Ovary (tissue), 9 donors: ENCODE measurements around the gene OR2T34. TPM values are rescaled to one million over a fixed set of nuclear protein-coding genes. Genes with fewer than 3 reads are reported as not detected.
"Not testable (repeated sequence)": the region's sequence is repeated elsewhere in the genome, so short reads cannot be mapped to it uniquely, and the experiment has no call there.

Source experiments
- DNase-seq, 5 donors: peaks; one replicate each; pipeline ENCODE4 v3.0.0-alpha.2; 2019 to 2020
- H3K27ac ChIP-seq, 2 donors: fragments of 200-600 bp; one replicate each; pipeline versions ENCODE4 v1.5.1 to v1.8.0; 2019 to 2022
- H3K27me3 ChIP-seq: fragments of 200-600 bp; one replicate; pipeline ENCODE4 v1.8.0; 2022
- H3K36me3 ChIP-seq: fragments of 200-600 bp; sonication (generic); one replicate; pipeline ENCODE4 v1.5.1; 2019
- H3K4me1 ChIP-seq: one replicate; pipeline ENCODE4 v1.8.1; 2013; ENCODE audit warnings: mild to moderate bottlenecking, moderate library complexity; ENCODE audit not compliant: insufficient read depth
- H3K4me3 ChIP-seq: fragments of 200-600 bp; sonication (generic); one replicate; pipeline ENCODE4 v1.5.1; 2017
- H3K9me3 ChIP-seq, 2 donors: fragments of 200-600 bp in 1 of 2; sonication (generic) in 1 of 2; one replicate each; pipeline versions ENCODE4 v1.5.1 to v1.8.1; 2013 to 2019; ENCODE audit warnings: mild to moderate bottlenecking in 1 of 2, moderate library complexity in 1 of 2
- CTCF ChIP-seq, 3 donors: fragments of 450-650 bp in 2 of 3; fragments of 200-600 bp in 1 of 3; IDR thresholded peaks; one replicate each; pipeline versions ENCODE4 v1.5.1 to v1.8.0; 2016 to 2022; ENCODE audit warnings: antibody characterized with exemption in 3 of 3, mild to moderate bottlenecking in 1 of 3
- EP300 ChIP-seq: sonication (generic); formaldehyde crosslinking; IDR thresholded peaks from one replicate; pipeline ENCODE4 v1.6.1; 2017; ENCODE audit warnings: antibody characterized with exemption
- POLR2A ChIP-seq: fragments of 450-650 bp; IDR thresholded peaks from one replicate; pipeline ENCODE4 v1.6.1; 2017; ENCODE audit warnings: antibody characterized with exemption, mild to moderate bottlenecking, moderate library complexity
- WGBS, 3 donors: extraction: QIAGEN DNeasy Blood & Tissue Kit in 1 of 3; methylation state at CpG; one replicate each; pipeline versions ENCODE4 v1.1.5 to v1.1.7; 2013 to 2017; 5-methylcytosine and 5-hydroxymethylcytosine counted together
- intact Hi-C, 4 donors: fragments of 100-400 bp; cut with DNase I; formaldehyde crosslinking; loops; one replicate each; pipeline versions ENCODE4 v1.11.0 to v1.15.1; 2022 to 2023
- polyA plus RNA-seq, 2 donors: library from polyadenylated mRNA; stranded (reverse); fragments of 200-250 nt in 1 of 2; fragments of 350-450 nt in 1 of 2; fragmentation: Illumina TruSeq in 1 of 2; extraction: RNeasy Lipid Tissue Mini Kit (QIAGEN cat#74804) in 1 of 2; gene quantifications; one replicate each; pipeline ENCODE4 v1.2.3, GENCODE V29; 2013 to 2014
- total RNA-seq, 7 donors: library from RNA; depleted of rRNA in 2 of 7; stranded (reverse); fragments of >200 nt in 2 of 7; fragmentation: NEBNext Ultra II Directional in 3 of 7; extraction: Animal tissue kit (Norgen Biotek cat#: 25700) in 3 of 7; gene quantifications; one replicate each; pipeline versions ENCODE4 v1.1.0 to v1.2.4, GENCODE V29; 2016 to 2023
- donor health status: DM: no; HTN: no; CAD: no; lungs with moderate emphysema.
- donor health status: DM: no; HTN: no; CAD: no.
- donor health status: Bipolar disorder and iron deficiency.
- donor health status: DM: yes; HTN: yes; CAD: no.
- donor health status: DM: no; HTN: no; CAD: no.
- donor health status: DM: yes; HTN: yes; CAD: no.

OR2T34 gene
- total and polyA plus RNA-seq, 9 donors = not detected

GRCh38 chr1:248585266-248585665 is 10.7 kb upstream of the OR2T34 start:
- WGBS, 3 donors = 73 to 84% (median 80%) methylated on average over 3 of the region's 3 CpGs
- H3K27ac ChIP-seq = no peak overlapping the region

GRCh38 chr1:248576260-248576980 is 1.9 kb upstream of the OR2T34 start:
- intact Hi-C loops = no loop called here
- Histone ChIP-seq H3K4me1 (no peaks in the 10 kb centered on the region), H3K27ac (no peak overlapping the region), H3K4me3 (no peak overlapping the region), H3K9me3 (no peaks in the 10 kb centered on the region), H3K27me3 (no peaks in the 10 kb centered on the region), H3K36me3 (no peaks in the 10 kb centered on the region)
- TF ChIP-seq CTCF (IDR thresholded peaks at IDR 0.05) = no peak
- no peak for TF ChIP-seq POLR2A
- no peak for TF ChIP-seq EP300
- WGBS, 3 donors = 69 to 82% (median 73%) methylated on average over 9 of the region's 9 CpGs
- no peak for DNase-seq

More at GRCh38 chr1:248585266-248585665, 10.7 kb upstream of the OR2T34 start:
- intact Hi-C loops = no loop called here
- no peak for TF ChIP-seq POLR2A
- TF ChIP-seq EP300 = no peak
- no peak for TF ChIP-seq CTCF (IDR thresholded peaks at IDR 0.05)
- Histone ChIP-seq H3K4me3 (no peak overlapping the region), H3K36me3 (no peaks in the 10 kb centered on the region), H3K9me3 (no peaks in the 10 kb centered on the region), H3K4me1 (no peaks in the 10 kb centered on the region), H3K27me3 (no peaks in the 10 kb centered on the region)
- DNase-seq = no peak

GRCh38 chr1:248573856-248574255 is 701 bp downstream of the OR2T34 start:
- WGBS, 3 donors = 80 to 84% (median 84%) methylated on average over 5 to 6 of the region's 8 CpGs

GRCh38 chr1:248572049-248572448 is 2.5 kb downstream of the OR2T34 start:
- intact Hi-C loops = not testable (repeated sequence)

More at GRCh38 chr1:248573856-248574255, 701 bp downstream of the OR2T34 start:
- H3K4me1 ChIP-seq, H3K4me3 ChIP-seq, H3K27ac ChIP-seq, H3K9me3 ChIP-seq, H3K36me3 ChIP-seq, DNase-seq, intact Hi-C loops, H3K27me3 ChIP-seq: not testable (repeated sequence)

GRCh38 chr1:248570811-248571210 is 3.7 kb downstream of the OR2T34 start:
- H3K4me3 ChIP-seq, intact Hi-C loops, H3K4me1 ChIP-seq, H3K36me3 ChIP-seq, H3K27ac ChIP-seq, H3K27me3 ChIP-seq, H3K9me3 ChIP-seq, DNase-seq: not testable (repeated sequence)
- WGBS, 3 donors = 77 to 82% (median 79%) methylated on average over 3 of the region's 3 CpGs

More at GRCh38 chr1:248572049-248572448, 2.5 kb downstream of the OR2T34 start:
- not testable (repeated sequence) for H3K27me3 ChIP-seq, H3K27ac ChIP-seq, H3K4me3 ChIP-seq, H3K4me1 ChIP-seq, H3K36me3 ChIP-seq, DNase-seq, H3K9me3 ChIP-seq
- no CpG with 5 or more reads among the region's 1 CpG for WGBS, 3 donors

- H3K27ac ChIP-seq, H3K36me3 ChIP-seq, H3K4me1 ChIP-seq, H3K9me3 ChIP-seq, H3K27me3 ChIP-seq, intact Hi-C loops, DNase-seq, H3K4me3 ChIP-seq: not testable (repeated sequence)
- 21 to 44% (median 24%) methylated on average over 2 of the region's 2 CpGs for WGBS, 3 donors
These were observed 5.5 kb downstream of the OR2T34 start for GRCh38 chr1:248569049-248569448.

- DNase-seq, H3K9me3 ChIP-seq, H3K4me3 ChIP-seq, H3K4me1 ChIP-seq, H3K27ac ChIP-seq, H3K27me3 ChIP-seq, H3K36me3 ChIP-seq, intact Hi-C loops: not testable (repeated sequence)
- 65 to 71% (median 68%) methylated on average over 11 of the region's 11 CpGs for WGBS, 3 donors
These were observed 8.8 kb downstream of the OR2T34 start for GRCh38 chr1:248565530-248566373.

- H3K4me3 ChIP-seq, DNase-seq, intact Hi-C loops, H3K27me3 ChIP-seq, H3K9me3 ChIP-seq, H3K36me3 ChIP-seq, H3K4me1 ChIP-seq, H3K27ac ChIP-seq: not testable (repeated sequence)
- 76 to 78% (median 78%) methylated on average over 1 to 3 of the region's 3 CpGs for WGBS, 3 donors
These were observed 11.9 kb downstream of the OR2T34 start, which contains the start of gene OR2T29 for GRCh38 chr1:248562672-248563071. Gene OR2T29, minus strand, starts transcription at chr1:248562772. Its CDS starts 3,281 bp downstream, at chr1:248559491.

GRCh38 chr1:248551027-248551426 is 23.5 kb downstream of the OR2T34 start:
- H3K36me3 ChIP-seq, intact Hi-C loops, H3K27me3 ChIP-seq, H3K4me3 ChIP-seq, H3K4me1 ChIP-seq, H3K9me3 ChIP-seq, DNase-seq, H3K27ac ChIP-seq: not testable (repeated sequence)
- WGBS, 3 donors = no CpG with 5 or more reads among the region's 6 CpGs
